Measurements from ENCODE around the gene NRXN3. TPM values are rescaled to one million over a fixed set of nuclear protein-coding genes. Genes with fewer than 3 reads are reported as not detected.

NRXN3 gene
- total RNA-seq, 1 donor from 2014 or later: 0.60 TPM

GRCh38 chr14:79442786-79443185, 1272.6 kb downstream of the NRXN3 start:
- ATAC-seq: no peak

GRCh38 chr14:79443602-79444001, 1273.4 kb downstream of the NRXN3 start:
- ATAC-seq: no peak

- ATAC-seq: no peak
Observed at GRCh38 chr14:79448960-79449359, 1278.8 kb downstream of the NRXN3 start.

GRCh38 chr14:79451601-79452000, 1281.4 kb downstream of the NRXN3 start:
- no peak for ATAC-seq

GRCh38 chr14:79453276-79453675, 1283.1 kb downstream of the NRXN3 start:
- no peak for ATAC-seq

- no peak for ATAC-seq
Observed at GRCh38 chr14:79464468-79464867, 1294.3 kb downstream of the NRXN3 start.

GRCh38 chr14:79465651-79466050, 1295.5 kb downstream of the NRXN3 start:
- no peak for ATAC-seq

- no peak for ATAC-seq
Observed at GRCh38 chr14:79466938-79467527, 1296.9 kb downstream of the NRXN3 start.

- ATAC-seq: no peak
Observed at GRCh38 chr14:79467835-79468234, 1297.7 kb downstream of the NRXN3 start.

- ATAC-seq: no peak
Observed at GRCh38 chr14:79468486-79468885, 1298.3 kb downstream of the NRXN3 start.

- ATAC-seq: no peak
Observed at GRCh38 chr14:79473651-79474050, 1303.5 kb downstream of the NRXN3 start.

GRCh38 chr14:79475887-79476532, 1305.8 kb downstream of the NRXN3 start:
- no peak for ATAC-seq

GRCh38 chr14:79476552-79476951, 1306.4 kb downstream of the NRXN3 start:
- no peak for ATAC-seq

- ATAC-seq: no peak
Observed at GRCh38 chr14:79480212-79480611, 1310.0 kb downstream of the NRXN3 start.

- no peak for ATAC-seq
Observed at GRCh38 chr14:79482825-79483224, 1312.7 kb downstream of the NRXN3 start.

- ATAC-seq: no peak
Observed at GRCh38 chr14:79483477-79484388, 1313.6 kb downstream of the NRXN3 start.

- no peak for ATAC-seq
Observed at GRCh38 chr14:79487632-79488031, 1317.5 kb downstream of the NRXN3 start.

GRCh38 chr14:79491161-79491560, 1321.0 kb downstream of the NRXN3 start:
- no peak for ATAC-seq

- ATAC-seq: no peak
Observed at GRCh38 chr14:79493081-79493645, 1323.0 kb downstream of the NRXN3 start.

GRCh38 chr14:79496701-79497100, 1326.5 kb downstream of the NRXN3 start:
- ATAC-seq: no peak

GRCh38 chr14:79500489-79500888, 1330.3 kb downstream of the NRXN3 start:
- ATAC-seq: no peak

- no peak for ATAC-seq
Observed at GRCh38 chr14:79502136-79502750, 1332.1 kb downstream of the NRXN3 start.

GRCh38 chr14:79502751-79503148, 1332.6 kb downstream of the NRXN3 start:
- no peak for ATAC-seq
